HL-60 (cell line): Measurements from ENCODE around the gene ACADS.

ENCODE experiments used
- GABPA ChIP-seq: IDR thresholded peaks from 2 replicates; pipeline ENCODE4 v1.6.1; 2012; ENCODE audit warnings: low read depth
- POLR2AphosphoS5 ChIP-seq: IDR thresholded peaks from 2 replicates; pipeline ENCODE4 v1.6.1; 2012; ENCODE audit warnings: low read depth
- SPI1 ChIP-seq: IDR thresholded peaks from 2 replicates; pipeline ENCODE4 v1.6.1; 2012; ENCODE audit warnings: low read depth, mild to moderate bottlenecking, borderline replicate concordance
- TF ChIP-seq, protein P1 (sequence below): IDR thresholded peaks from one replicate; pipeline ENCODE4 v1.5.1; 2011; ENCODE audit warnings: low read length, control low read depth, inconsistent platforms; ENCODE audit not compliant: insufficient read depth

DNA sequence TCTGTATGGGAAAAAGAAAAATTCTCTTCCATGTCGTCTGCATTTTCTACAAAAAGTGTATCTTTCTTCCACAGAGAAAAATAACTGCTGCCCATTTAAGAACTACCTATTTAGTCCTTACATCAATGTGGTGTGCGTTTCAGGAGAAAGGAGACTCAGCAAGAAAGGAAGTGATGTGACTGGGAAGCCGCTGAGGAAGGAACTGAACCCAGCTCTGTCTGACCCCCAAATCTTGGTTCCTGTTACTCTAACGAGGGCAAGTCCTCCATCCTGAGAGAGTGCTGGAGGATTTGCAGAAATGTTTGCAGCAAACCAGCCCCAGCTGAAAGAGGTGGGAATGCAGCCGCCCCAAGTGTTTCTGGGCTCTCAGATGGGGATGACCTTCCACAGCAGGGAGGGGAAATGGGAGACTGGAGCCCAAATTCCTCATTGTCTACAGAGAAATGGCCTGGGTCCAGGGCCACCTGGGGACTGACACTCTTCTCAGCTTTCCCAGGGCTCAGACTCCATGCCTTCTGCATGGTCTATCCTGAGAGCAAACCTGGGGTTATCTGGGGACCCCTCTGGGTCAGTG is 45.4 kb upstream of the ACADS start:
- TF ChIP-seq GABPA, result no peak
- TF ChIP-seq SPI1, result peak; percentile 70; the same call in 1 of the 2 replicates
- TF ChIP-seq, protein P1, sequence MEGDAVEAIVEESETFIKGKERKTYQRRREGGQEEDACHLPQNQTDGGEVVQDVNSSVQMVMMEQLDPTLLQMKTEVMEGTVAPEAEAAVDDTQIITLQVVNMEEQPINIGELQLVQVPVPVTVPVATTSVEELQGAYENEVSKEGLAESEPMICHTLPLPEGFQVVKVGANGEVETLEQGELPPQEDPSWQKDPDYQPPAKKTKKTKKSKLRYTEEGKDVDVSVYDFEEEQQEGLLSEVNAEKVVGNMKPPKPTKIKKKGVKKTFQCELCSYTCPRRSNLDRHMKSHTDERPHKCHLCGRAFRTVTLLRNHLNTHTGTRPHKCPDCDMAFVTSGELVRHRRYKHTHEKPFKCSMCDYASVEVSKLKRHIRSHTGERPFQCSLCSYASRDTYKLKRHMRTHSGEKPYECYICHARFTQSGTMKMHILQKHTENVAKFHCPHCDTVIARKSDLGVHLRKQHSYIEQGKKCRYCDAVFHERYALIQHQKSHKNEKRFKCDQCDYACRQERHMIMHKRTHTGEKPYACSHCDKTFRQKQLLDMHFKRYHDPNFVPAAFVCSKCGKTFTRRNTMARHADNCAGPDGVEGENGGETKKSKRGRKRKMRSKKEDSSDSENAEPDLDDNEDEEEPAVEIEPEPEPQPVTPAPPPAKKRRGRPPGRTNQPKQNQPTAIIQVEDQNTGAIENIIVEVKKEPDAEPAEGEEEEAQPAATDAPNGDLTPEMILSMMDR, result no peak
- no peak for TF ChIP-seq POLR2AphosphoS5
